ENCODE measurements around the gene SLC25A12.

Gene SLC25A12

DNA sequence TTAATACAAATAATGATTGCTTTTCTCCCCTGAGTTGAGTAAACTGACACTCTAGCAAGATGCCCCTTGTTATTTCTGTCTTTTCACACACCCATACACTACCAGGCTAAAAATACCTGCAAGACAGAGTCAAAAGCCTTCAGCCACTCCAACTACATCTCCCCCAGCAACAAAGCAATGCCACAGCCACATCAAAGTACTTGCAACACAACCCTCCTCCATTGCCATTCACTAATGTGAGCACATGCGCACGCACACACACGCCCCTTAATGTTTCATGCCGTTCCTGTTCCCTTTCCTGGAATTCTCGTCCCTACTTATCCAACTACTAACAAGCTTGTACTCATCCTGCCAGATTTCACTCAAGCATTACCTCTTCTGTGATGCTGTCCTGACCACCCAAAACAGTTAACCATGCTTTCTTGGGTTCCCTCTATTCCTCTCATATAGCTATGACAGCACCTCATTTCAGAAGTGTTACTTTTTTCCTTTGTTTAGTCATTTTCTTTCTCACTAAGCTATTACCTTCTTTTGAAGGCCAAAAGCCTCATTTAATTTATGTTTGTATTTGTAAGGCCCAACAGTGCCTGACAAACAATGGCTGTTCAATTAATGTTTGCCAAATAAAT, 29.6 kb downstream of the SLC25A12 start:
- Histone ChIP-seq H3K36me3 (ENCODE audit: control insufficient read depth, low read length) (peaks cover 9% of the 10 kb centered on the region), H3K4me1 (ENCODE audit: control insufficient read depth, low read length) (no peaks in the 10 kb centered on the region), H3K27ac (ENCODE audit: low read depth, low read length) (no peak overlapping the region), H3F3A (ENCODE audit: control insufficient read depth, insufficient read depth) (no peaks in the 10 kb centered on the region), H3K4me2 (ENCODE audit: low read length) (no peak overlapping the region), H4K20me1 (ENCODE audit: control insufficient read depth, insufficient read depth, low read depth, low read length) (no peaks in the 10 kb centered on the region), H3K9me2 (replicated peaks; ENCODE audit: control insufficient read depth, low read length) (no peaks in the 10 kb centered on the region), H3K27me3 (ENCODE audit: control insufficient read depth, low read length) (no peaks in the 10 kb centered on the region), H3K79me2 (ENCODE audit: control insufficient read depth, low read length) (peaks cover 3% of the 10 kb centered on the region; the same call in 1 of the 2 replicates), H3K9me3 (ENCODE audit: control insufficient read depth, insufficient read depth, low read length) (no peaks in the 10 kb centered on the region), H3K4me3 (ENCODE audit: low read length) (no peak overlapping the region)
- TF ChIP-seq, protein P1, sequence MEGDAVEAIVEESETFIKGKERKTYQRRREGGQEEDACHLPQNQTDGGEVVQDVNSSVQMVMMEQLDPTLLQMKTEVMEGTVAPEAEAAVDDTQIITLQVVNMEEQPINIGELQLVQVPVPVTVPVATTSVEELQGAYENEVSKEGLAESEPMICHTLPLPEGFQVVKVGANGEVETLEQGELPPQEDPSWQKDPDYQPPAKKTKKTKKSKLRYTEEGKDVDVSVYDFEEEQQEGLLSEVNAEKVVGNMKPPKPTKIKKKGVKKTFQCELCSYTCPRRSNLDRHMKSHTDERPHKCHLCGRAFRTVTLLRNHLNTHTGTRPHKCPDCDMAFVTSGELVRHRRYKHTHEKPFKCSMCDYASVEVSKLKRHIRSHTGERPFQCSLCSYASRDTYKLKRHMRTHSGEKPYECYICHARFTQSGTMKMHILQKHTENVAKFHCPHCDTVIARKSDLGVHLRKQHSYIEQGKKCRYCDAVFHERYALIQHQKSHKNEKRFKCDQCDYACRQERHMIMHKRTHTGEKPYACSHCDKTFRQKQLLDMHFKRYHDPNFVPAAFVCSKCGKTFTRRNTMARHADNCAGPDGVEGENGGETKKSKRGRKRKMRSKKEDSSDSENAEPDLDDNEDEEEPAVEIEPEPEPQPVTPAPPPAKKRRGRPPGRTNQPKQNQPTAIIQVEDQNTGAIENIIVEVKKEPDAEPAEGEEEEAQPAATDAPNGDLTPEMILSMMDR (IDR thresholded peaks at IDR 0.05; ENCODE audit: low read depth, low read length, poor library complexity, severe bottlenecking) = no peak
- no peak for TF ChIP-seq EZH2phosphoT487 (IDR thresholded peaks at IDR 0.05; ENCODE audit: borderline replicate concordance, low read length)

DNA sequence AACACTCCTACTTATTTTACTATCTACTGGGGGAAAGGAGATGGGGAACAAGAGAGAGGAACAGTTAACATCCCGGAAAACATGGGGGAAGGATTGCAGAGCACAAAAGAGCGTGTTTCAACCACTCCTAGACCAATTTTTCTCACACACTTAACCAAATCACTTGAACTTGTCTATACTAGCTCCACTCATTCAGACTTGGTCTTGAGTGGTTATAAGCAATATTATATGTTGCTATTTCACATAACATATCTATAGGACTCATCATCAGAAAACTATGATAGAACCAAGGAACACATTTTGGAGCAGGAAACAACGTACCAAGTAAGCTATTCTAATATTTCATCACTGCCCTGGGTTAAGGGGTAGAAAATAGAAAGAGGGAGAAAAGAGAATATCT, 31.5 kb downstream of the SLC25A12 start:
- peaks cover 6% of the 10 kb centered on the region; the same call in 1 of the 2 replicates for H3K79me2 ChIP-seq (ENCODE audit: control insufficient read depth, low read length)

DNA sequence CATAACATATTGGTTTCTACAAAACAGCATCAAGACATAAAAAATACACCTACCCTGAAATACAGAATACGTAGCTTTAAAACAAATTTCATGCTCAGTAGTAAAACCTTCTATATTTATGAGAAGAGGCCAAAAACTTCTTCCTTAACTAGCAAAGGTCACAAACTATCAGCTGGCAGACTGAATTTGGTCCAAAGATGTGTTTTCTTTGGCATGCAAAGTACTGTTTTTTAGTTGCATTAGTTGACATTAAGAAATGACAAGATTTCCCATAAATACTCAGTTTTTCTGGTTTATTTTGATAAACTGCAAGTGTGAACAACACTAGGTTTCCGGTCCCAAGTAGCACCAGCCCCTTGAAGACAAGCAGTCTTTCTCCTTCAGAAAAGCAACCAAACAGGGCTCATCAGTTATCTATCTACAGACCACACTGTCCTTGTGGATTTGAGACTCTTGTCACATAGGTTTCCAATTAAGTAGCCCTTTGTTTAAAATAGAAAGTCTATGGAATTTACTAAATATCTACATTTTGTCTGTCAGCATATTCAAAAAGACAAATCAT, 35.6 kb downstream of the SLC25A12 start:
- Histone ChIP-seq H3K36me3 (ENCODE audit: control insufficient read depth, low read length) (peaks cover 21% of the 10 kb centered on the region), H3K27me3 (ENCODE audit: control insufficient read depth, low read length) (no peaks in the 10 kb centered on the region), H3K27ac (ENCODE audit: low read depth, low read length) (no peak overlapping the region), H3K79me2 (ENCODE audit: control insufficient read depth, low read length) (peaks cover 6% of the 10 kb centered on the region; the same call in 1 of the 2 replicates), H4K20me1 (ENCODE audit: control insufficient read depth, insufficient read depth, low read depth, low read length) (0 out of 2 replicates have a peak, but pooled peaks cover 3% of the 10 kb centered on the region), H3K4me3 (ENCODE audit: low read length) (no peak overlapping the region), H3K4me1 (ENCODE audit: control insufficient read depth, low read length) (no peaks in the 10 kb centered on the region), H3F3A (ENCODE audit: control insufficient read depth, insufficient read depth) (no peaks in the 10 kb centered on the region), H3K4me2 (ENCODE audit: low read length) (no peak overlapping the region), H3K9me2 (replicated peaks; ENCODE audit: control insufficient read depth, low read length) (no peaks in the 10 kb centered on the region), H3K9me3 (ENCODE audit: control insufficient read depth, insufficient read depth, low read length) (no peaks in the 10 kb centered on the region)
- TF ChIP-seq, protein P1 (IDR thresholded peaks at IDR 0.05; ENCODE audit: low read depth, low read length, poor library complexity, severe bottlenecking) = no peak
- no peak for TF ChIP-seq EZH2phosphoT487 (IDR thresholded peaks at IDR 0.05; ENCODE audit: borderline replicate concordance, low read length)

More for the DNA sequence above, 31.5 kb downstream of the SLC25A12 start:
- Histone ChIP-seq H3K4me2 (ENCODE audit: low read length) (no peak overlapping the region), H3K36me3 (ENCODE audit: control insufficient read depth, low read length) (peaks cover 4% of the 10 kb centered on the region; the same call in 1 of the 2 replicates), H4K20me1 (ENCODE audit: control insufficient read depth, insufficient read depth, low read depth, low read length) (0 out of 2 replicates have a peak, but pooled peaks cover 3% of the 10 kb centered on the region), H3F3A (ENCODE audit: control insufficient read depth, insufficient read depth) (no peaks in the 10 kb centered on the region), H3K9me2 (replicated peaks; ENCODE audit: control insufficient read depth, low read length) (no peaks in the 10 kb centered on the region), H3K27me3 (ENCODE audit: control insufficient read depth, low read length) (no peaks in the 10 kb centered on the region), H3K27ac (ENCODE audit: low read depth, low read length) (no peak overlapping the region), H3K4me1 (ENCODE audit: control insufficient read depth, low read length) (no peaks in the 10 kb centered on the region), H3K9me3 (ENCODE audit: control insufficient read depth, insufficient read depth, low read length) (no peaks in the 10 kb centered on the region), H3K4me3 (ENCODE audit: low read length) (no peak overlapping the region)
- TF ChIP-seq EZH2phosphoT487 (IDR thresholded peaks at IDR 0.05; ENCODE audit: borderline replicate concordance, low read length) = no peak
- TF ChIP-seq, protein P1 (IDR thresholded peaks at IDR 0.05; ENCODE audit: low read depth, low read length, poor library complexity, severe bottlenecking) = no peak
